K562 (cell line): Measurements from ENCODE around the gene ADARB2. TPM values are rescaled to one million over a fixed set of nuclear protein-coding genes. Genes with fewer than 3 reads are reported as not detected.

Experiments used
- ATAC-seq: fragments of 200-7000 bp; cut with Tn5 transposase; 3 replicates; pipeline ENCODE4 v1.9.1; 2020; ENCODE audit warnings: moderate library complexity
- BruUV-seq: library from RNA; stranded (reverse); fragments of 400-500 nt; replicated peaks from 2 replicates; lab custom pipeline; 2021; lab: Mats Ljungman, UMichigan
- CTCF ChIA-PET: fragments of 300-600 bp; formaldehyde crosslinking; extraction: SDS; loops from one replicate; lab custom pipeline; 2021; ENCODE audit warnings: low intra/inter-chr PET ratio; lab: Yijun Ruan, JAX
- POLR2A ChIA-PET: fragments of 300-600, 350-650 bp; sonication (Branson Sonifier 250); formaldehyde crosslinking; extraction: SDS; loops from one replicate; lab custom pipeline; 2021; ENCODE audit warnings: antibody characterized with exemption, inconsistent platforms; lab: Yijun Ruan, JAX
- DNase-seq, 4 experiments: peaks; one replicate each; pipeline versions ENCODE4 v3.0.0 to v3.0.0-alpha.2; 2011 to 2018; ENCODE audit warnings: low spot score in 3 of 4, mixed read lengths in 3 of 4; ENCODE audit errors: extremely low read depth in 1 of 4
- FAIRE-seq: peaks from 2 replicates; lab custom pipeline; 2011; peaks lifted over from hg19 to GRCh38; lab: Jason Lieb, UNC
- H2AFZ ChIP-seq: 2 replicates; pipeline ENCODE4 v1.6.0; 2011; ENCODE audit warnings: low read depth, low read length, control low read depth, inconsistent platforms
- H3K27ac ChIP-seq: fragments of 200-600 bp; 3 replicates; pipeline ENCODE4 v1.8.0; 2011; ENCODE audit warnings: low read depth, mild to moderate bottlenecking, control low read depth, inconsistent platforms, low read length, moderate library complexity, mixed read lengths; ENCODE audit errors: extremely low read depth
- H3K27me3 ChIP-seq, 2 experiments: fragments of 300-600 bp in 1 of 2; 2 replicates in 1 of 2; 3 replicates in 1 of 2; pipeline versions ENCODE4 v1.6.0 to v1.8.0; 2011; ENCODE audit warnings: inconsistent platforms in 2 of 2, low read length in 2 of 2, mild to moderate bottlenecking in 1 of 2, mixed read lengths in 1 of 2, moderate library complexity in 1 of 2; ENCODE audit not compliant: control insufficient read depth in 2 of 2, insufficient read depth in 2 of 2
- H3K36me3 ChIP-seq: fragments of 300-600 bp; 3 replicates; pipeline ENCODE4 v1.8.0; 2011; ENCODE audit warnings: mild to moderate bottlenecking, low read length, inconsistent platforms; ENCODE audit not compliant: control insufficient read depth, insufficient read depth
- H3K4me1 ChIP-seq, 2 experiments: fragments of 200-600 bp in 1 of 2; replicated peaks in 1 of 2; 2 replicates in 1 of 2; 3 replicates in 1 of 2; pipeline versions ENCODE4 v1.5.1 to v1.8.0; 2011; ENCODE audit warnings: inconsistent platforms in 2 of 2, low read length in 2 of 2, mild to moderate bottlenecking in 1 of 2, mixed read lengths in 1 of 2, moderate library complexity in 1 of 2; ENCODE audit not compliant: control insufficient read depth in 2 of 2, insufficient read depth in 2 of 2
- H3K4me2 ChIP-seq: 2 replicates; pipeline ENCODE4 v1.6.1; 2011; ENCODE audit warnings: low read length, control low read depth, inconsistent platforms, mixed read lengths; ENCODE audit not compliant: insufficient read depth
- H3K4me3 ChIP-seq: fragments of 200-600 bp; sonication (generic), shearing (Covaris generic); 2 replicates; pipeline ENCODE4 v1.5.1; 2016; ENCODE audit warnings: control low read depth, inconsistent platforms
- H3K79me2 ChIP-seq: fragments of 200-600 bp; 3 replicates; pipeline ENCODE4 v1.8.0; 2011; ENCODE audit warnings: low read length, inconsistent platforms; ENCODE audit not compliant: control insufficient read depth, insufficient read depth
- H3K9ac ChIP-seq, 2 experiments: 2 replicates each; pipeline versions ENCODE4 v1.6.0 to v1.6.1; 2011; ENCODE audit warnings: low read depth in 2 of 2, low read length in 2 of 2, control low read depth in 1 of 2, inconsistent platforms in 1 of 2, mild to moderate bottlenecking in 1 of 2, mixed read lengths in 1 of 2; ENCODE audit not compliant: insufficient read depth in 1 of 2
- H3K9me1 ChIP-seq: one replicate; pipeline ENCODE4 v1.6.0; 2011; ENCODE audit warnings: inconsistent platforms, mild to moderate bottlenecking, low read length, moderate library complexity; ENCODE audit not compliant: control insufficient read depth, insufficient read depth
- H3K9me3 ChIP-seq: replicated peaks from 2 replicates; pipeline ENCODE4 v1.5.1; 2011; ENCODE audit warnings: low read depth, low read length, inconsistent platforms; ENCODE audit not compliant: control insufficient read depth, insufficient read depth
- H4K20me1 ChIP-seq: replicated peaks from 2 replicates; pipeline ENCODE4 v1.6.1; 2011; ENCODE audit warnings: low read length, inconsistent platforms, mixed read lengths; ENCODE audit not compliant: control insufficient read depth, insufficient read depth
- FOXA1 ChIP-seq: fragments of 450-650 bp; IDR thresholded peaks from 2 replicates; pipeline ENCODE4 v1.6.1; 2016; ENCODE audit warnings: mild to moderate bottlenecking, borderline replicate concordance
- HOMEZ ChIP-seq: fragments of 250-450 bp; sonication (Bioruptor Pico); IDR thresholded peaks from 2 replicates; pipeline ENCODE4 v1.4.0; 2020; ENCODE audit warnings: mild to moderate bottlenecking, moderate library complexity
- SREBF1 ChIP-seq: fragments of 150-350 bp; IDR thresholded peaks from 2 replicates; pipeline ENCODE4 v1.6.1; 2014; ENCODE audit warnings: antibody characterized with exemption, low read depth, low read length, borderline replicate concordance
- ZNF133 ChIP-seq: fragments of 250-450 bp; sonication (Bioruptor Pico); IDR thresholded peaks from 2 replicates; pipeline ENCODE4 v1.4.0; 2020; ENCODE audit warnings: mild to moderate bottlenecking
- ZNF699 ChIP-seq: fragments of 250-450 bp; sonication (Bioruptor Pico); IDR thresholded peaks from 2 replicates; pipeline ENCODE4 v1.8.0; 2021; ENCODE audit warnings: mild to moderate bottlenecking, moderate library complexity; ENCODE audit not compliant: insufficient replicate concordance
- WGBS: fragments of 100-300 bp; shearing (Covaris generic); methylation state at CpG from one replicate; pipeline ENCODE4 v1.1.6; 2016; ENCODE audit warnings: low coverage, mixed read lengths; ENCODE audit not compliant: insufficient coverage; ENCODE audit errors: missing lambda C conversion rate; 5-methylcytosine and 5-hydroxymethylcytosine counted together
- in situ Hi-C: fragments of 300-500 bp; cut with MboI; formaldehyde crosslinking; loops from 4 replicates; pipeline ENCODE4 v1.15.0; 2018; ENCODE audit warnings: inconsistent platforms, mixed read lengths
- intact Hi-C: fragments of 100-400 bp; cut with micrococcal nuclease; formaldehyde crosslinking; loops from 2 replicates; pipeline ENCODE4 v1.14.2; 2022
- polyA plus RNA-seq, 8 experiments: library from polyadenylated mRNA; depleted of rRNA in 4 of 8; stranded (reverse) in 5 of 8; unstranded in 3 of 8; fragments of >200 nt; fragmentation: Nextera tagmentation in 2 of 8; fragmentation: Illumina TruSeq in 1 of 8; extraction: Ambion mirVana in 2 of 8; extraction: Trizol in 1 of 8; gene quantifications; 2 replicates each; pipeline versions ENCODE4 v1.2.1 to v1.2.3, GENCODE V29; 2011 to 2014; ENCODE audit warnings: inconsistent platforms in 1 of 8, missing spikeins in 1 of 8
- total RNA-seq, 7 experiments: library from RNA; depleted of rRNA in 6 of 7; stranded (reverse); fragments of >200 nt in 6 of 7; fragmentation: Illumina TruSeq in 2 of 7; extraction: Trizol in 2 of 7; gene quantifications; 2 replicates each; pipeline versions ENCODE4 v1.2.1 to v1.2.3, GENCODE V29; 2011 to 2021; ENCODE audit warnings: low replicate concordance in 1 of 7

Gene ADARB2
- total and polyA plus RNA-seq, 9 of the 15 experiments (the other 6 are each of a cell fraction or from before 2014, with no cell fraction given): not detected

GRCh38 chr10:1328161-1328823 is 409.0 kb downstream of the ADARB2 start:
- Histone ChIP-seq H3K27ac (no peak overlapping the region), H3K79me2 (no peaks in the 10 kb centered on the region), H3K4me1 (no peaks in the 10 kb centered on the region), H3K9me3 (no peaks in the 10 kb centered on the region), H3K9me1 (no peaks in the 10 kb centered on the region), H2AFZ (no peak overlapping the region), H3K4me3 (no peak overlapping the region), H3K36me3 (no peaks in the 10 kb centered on the region), H3K9ac (no peak overlapping the region), H3K4me2 (no peak overlapping the region), H4K20me1 (no peaks in the 10 kb centered on the region), H3K27me3 (peaks cover 0 to 7% of the 10 kb centered on the region in 2 experiments; a peak in 2 of 5 replicates)
- in situ Hi-C loops: no loop called here
- CTCF ChIA-PET: no interaction called here
- TF ChIP-seq FOXA1 (no peak), ZNF133 (CRISPR knock-in tag) (no peak), ZNF699 (CRISPR knock-in tag) (no peak), HOMEZ (CRISPR knock-in tag) (no peak), SREBF1 (no peak)
- ATAC-seq (no peak), FAIRE-seq (no peak), DNase-seq (no peak)
- BruUV-seq: no TSS peak
- WGBS: 0% methylated on average over 15 of the region's 15 CpGs
- POLR2A ChIA-PET: no interaction called here
- intact Hi-C loops: no loop called here
